Lower lobe of right lung (tissue), 2 donors: Measurements from ENCODE around the gene APBB2. TPM values are rescaled to one million over a fixed set of nuclear protein-coding genes. Genes with fewer than 3 reads are reported as not detected.

Source experiments
- ATAC-seq, 2 donors: fragments of 200-7000 bp; cut with Tn5 transposase; one replicate each; pipeline ENCODE4 v1.9.1; 2020 to 2022; ENCODE audit warnings: mild to moderate bottlenecking in 2 of 2, moderate library complexity in 2 of 2
- DNase-seq: peaks from one replicate; pipeline ENCODE4 v3.0.0-alpha.2; 2020
- H3K27ac ChIP-seq: fragments of 200-600 bp; one replicate; pipeline ENCODE4 v1.8.0; 2022
- H3K27me3 ChIP-seq: fragments of 200-600 bp; one replicate; pipeline ENCODE4 v1.8.0; 2022; ENCODE audit warnings: low read depth
- H3K36me3 ChIP-seq: fragments of 200-600 bp; one replicate; pipeline ENCODE4 v1.8.0; 2022; ENCODE audit warnings: mild to moderate bottlenecking
- H3K4me1 ChIP-seq: fragments of 200-600 bp; one replicate; pipeline ENCODE4 v1.8.0; 2022
- H3K4me3 ChIP-seq: fragments of 200-600 bp; one replicate; pipeline ENCODE4 v1.8.0; 2022; ENCODE audit warnings: mild to moderate bottlenecking
- H3K9me3 ChIP-seq: fragments of 200-600 bp; one replicate; pipeline ENCODE4 v1.8.0; 2022
- intact Hi-C: fragments of 100-400 bp; cut with DNase I; formaldehyde crosslinking; loops from one replicate; pipeline ENCODE4 v1.11.0; 2022
- total RNA-seq: library from RNA; stranded (reverse); fragmentation: NEBNext Ultra II Directional; extraction: Animal tissue kit (Norgen Biotek cat#: 25700); gene quantifications from one replicate; pipeline ENCODE4 v1.2.1, GENCODE V29; 2021
- TF ChIP-seq, protein P1 (sequence below): fragments of 200-600 bp; IDR thresholded peaks from one replicate; pipeline ENCODE4 v1.8.0; 2022; ENCODE audit warnings: antibody characterized with exemption, mild to moderate bottlenecking
- donor health status: DM: no; HTN: yes; CAD: no; lungs with severe emphysema.

Gene APBB2
- total RNA-seq, 1 donor from 2014 or later: 59.3 TPM

DNA sequence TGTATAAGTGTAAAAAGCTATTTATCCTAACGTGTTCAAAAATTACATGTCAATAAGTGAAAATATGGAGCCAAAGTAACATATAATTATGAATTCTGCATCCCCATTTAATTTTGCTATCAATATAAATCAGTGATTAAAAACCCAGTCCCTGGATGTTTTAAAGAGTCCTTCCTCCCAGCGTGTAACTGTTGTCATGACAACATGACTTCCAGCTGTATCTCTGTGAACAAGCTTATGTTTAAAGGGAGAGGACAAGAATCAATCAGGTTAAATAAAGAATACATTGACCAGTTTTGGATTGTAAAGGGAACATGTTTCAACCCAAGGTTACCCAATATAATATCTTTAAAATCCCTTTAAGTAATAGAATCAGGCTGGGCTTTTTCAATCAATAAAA is 244.8 kb downstream of the APBB2 start:
- H3K27ac ChIP-seq: no peak overlapping the region
- H3K36me3 ChIP-seq: no peaks in the 10 kb centered on the region
- ATAC-seq (no peak), DNase-seq (no peak)
- H3K27me3 ChIP-seq: no peaks in the 10 kb centered on the region
- H3K4me3 ChIP-seq: no peak overlapping the region
- intact Hi-C loops: no loop called here
- no peaks in the 10 kb centered on the region for H3K4me1 ChIP-seq
- TF ChIP-seq, protein P1, sequence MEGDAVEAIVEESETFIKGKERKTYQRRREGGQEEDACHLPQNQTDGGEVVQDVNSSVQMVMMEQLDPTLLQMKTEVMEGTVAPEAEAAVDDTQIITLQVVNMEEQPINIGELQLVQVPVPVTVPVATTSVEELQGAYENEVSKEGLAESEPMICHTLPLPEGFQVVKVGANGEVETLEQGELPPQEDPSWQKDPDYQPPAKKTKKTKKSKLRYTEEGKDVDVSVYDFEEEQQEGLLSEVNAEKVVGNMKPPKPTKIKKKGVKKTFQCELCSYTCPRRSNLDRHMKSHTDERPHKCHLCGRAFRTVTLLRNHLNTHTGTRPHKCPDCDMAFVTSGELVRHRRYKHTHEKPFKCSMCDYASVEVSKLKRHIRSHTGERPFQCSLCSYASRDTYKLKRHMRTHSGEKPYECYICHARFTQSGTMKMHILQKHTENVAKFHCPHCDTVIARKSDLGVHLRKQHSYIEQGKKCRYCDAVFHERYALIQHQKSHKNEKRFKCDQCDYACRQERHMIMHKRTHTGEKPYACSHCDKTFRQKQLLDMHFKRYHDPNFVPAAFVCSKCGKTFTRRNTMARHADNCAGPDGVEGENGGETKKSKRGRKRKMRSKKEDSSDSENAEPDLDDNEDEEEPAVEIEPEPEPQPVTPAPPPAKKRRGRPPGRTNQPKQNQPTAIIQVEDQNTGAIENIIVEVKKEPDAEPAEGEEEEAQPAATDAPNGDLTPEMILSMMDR: no peak
- no peaks in the 10 kb centered on the region for H3K9me3 ChIP-seq

DNA sequence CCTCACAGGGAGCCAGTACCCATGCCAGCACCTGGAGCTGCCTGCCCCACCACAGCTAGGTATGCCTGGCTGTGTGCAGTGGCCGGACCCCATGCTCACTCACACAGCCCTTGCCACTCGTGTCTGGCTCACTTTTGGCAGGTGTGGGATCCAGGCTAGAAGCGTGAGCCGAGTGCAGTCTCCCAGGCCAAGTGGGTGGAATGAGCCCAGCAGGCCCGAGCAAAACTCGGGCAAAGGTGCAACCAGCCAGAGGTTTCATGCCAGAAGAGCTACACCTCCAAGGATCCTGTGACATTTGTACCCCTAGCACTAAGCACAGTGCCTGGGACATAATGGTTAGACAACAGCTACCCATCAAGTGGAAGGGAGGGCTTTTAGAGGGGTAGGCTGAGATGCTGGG is 246.8 kb downstream of the APBB2 start:
- H3K27ac ChIP-seq: no peak overlapping the region
- H3K27me3 ChIP-seq: no peaks in the 10 kb centered on the region

DNA sequence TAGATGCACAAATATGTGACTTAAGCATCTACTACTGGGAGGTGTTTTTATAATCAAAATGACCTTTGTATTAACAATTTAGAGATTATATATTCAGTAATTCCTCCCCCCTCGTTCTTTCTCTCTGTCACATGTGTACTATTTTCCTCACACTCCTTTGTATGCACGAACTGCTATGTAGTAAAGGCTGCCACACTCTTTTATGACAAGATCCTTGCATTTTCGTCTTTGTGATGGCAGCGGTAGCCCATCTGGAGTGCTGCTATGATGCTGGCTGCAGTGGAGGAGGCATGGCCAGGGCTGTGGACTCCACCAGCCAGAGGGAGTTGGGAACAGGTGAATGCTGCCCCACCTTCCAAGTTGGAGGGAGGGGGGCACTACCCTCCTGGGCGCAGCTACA is 248.3 kb downstream of the APBB2 start:
- ATAC-seq (no peak), DNase-seq (no peak)
- TF ChIP-seq, protein P1: no peak
- H3K36me3 ChIP-seq: no peaks in the 10 kb centered on the region
- intact Hi-C loops: no loop called here
- H3K27ac ChIP-seq: no peak overlapping the region
- H3K27me3 ChIP-seq: no peaks in the 10 kb centered on the region
- H3K9me3 ChIP-seq: no peaks in the 10 kb centered on the region
- H3K4me3 ChIP-seq: no peak overlapping the region
- H3K4me1 ChIP-seq: peaks cover 9% of the 10 kb centered on the region

More for the DNA sequence above, 246.8 kb downstream of the APBB2 start:
- DNase-seq: no peak
- Histone ChIP-seq H3K36me3 (no peaks in the 10 kb centered on the region), H3K9me3 (no peaks in the 10 kb centered on the region), H3K4me3 (no peak overlapping the region), H3K4me1 (peaks cover 9% of the 10 kb centered on the region)
- intact Hi-C loops: no loop called here
- TF ChIP-seq, protein P1: no peak
- peak in 1 of 2 donors; percentile 12 for ATAC-seq

DNA sequence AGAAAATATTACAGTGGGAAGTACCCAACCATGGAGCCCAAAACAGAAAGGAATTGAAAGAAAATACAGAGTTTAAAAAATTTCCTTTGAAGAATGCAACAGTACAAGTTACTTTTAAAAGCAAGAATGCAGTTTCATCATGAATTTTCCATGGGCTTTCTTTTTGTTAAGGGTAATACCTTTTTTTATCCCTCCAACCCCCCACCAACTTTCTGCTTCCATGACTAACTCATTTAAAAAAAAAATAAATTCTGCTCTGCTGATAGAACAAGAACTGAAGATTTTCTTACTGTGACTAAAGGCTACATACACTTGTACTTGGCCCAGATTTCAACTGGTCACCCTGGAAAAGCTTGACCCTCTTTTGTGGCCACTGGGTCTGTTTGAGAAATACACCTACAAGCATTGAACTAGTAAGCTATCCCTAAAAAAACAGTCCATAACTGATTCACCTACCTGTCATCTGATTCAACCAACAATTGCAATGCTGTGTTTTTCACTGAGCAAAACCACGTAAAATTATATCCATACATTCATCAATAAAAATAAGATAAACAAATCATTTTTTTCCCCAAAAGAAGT is 250.4 kb downstream of the APBB2 start:
- Histone ChIP-seq H3K27ac (no peak overlapping the region), H3K27me3 (no peaks in the 10 kb centered on the region), H3K36me3 (no peaks in the 10 kb centered on the region), H3K4me1 (peaks cover 9% of the 10 kb centered on the region), H3K9me3 (no peaks in the 10 kb centered on the region), H3K4me3 (no peak overlapping the region)
- TF ChIP-seq, protein P1: no peak
- DNase-seq (no peak), ATAC-seq (no peak)
- intact Hi-C loops: no loop called here

DNA sequence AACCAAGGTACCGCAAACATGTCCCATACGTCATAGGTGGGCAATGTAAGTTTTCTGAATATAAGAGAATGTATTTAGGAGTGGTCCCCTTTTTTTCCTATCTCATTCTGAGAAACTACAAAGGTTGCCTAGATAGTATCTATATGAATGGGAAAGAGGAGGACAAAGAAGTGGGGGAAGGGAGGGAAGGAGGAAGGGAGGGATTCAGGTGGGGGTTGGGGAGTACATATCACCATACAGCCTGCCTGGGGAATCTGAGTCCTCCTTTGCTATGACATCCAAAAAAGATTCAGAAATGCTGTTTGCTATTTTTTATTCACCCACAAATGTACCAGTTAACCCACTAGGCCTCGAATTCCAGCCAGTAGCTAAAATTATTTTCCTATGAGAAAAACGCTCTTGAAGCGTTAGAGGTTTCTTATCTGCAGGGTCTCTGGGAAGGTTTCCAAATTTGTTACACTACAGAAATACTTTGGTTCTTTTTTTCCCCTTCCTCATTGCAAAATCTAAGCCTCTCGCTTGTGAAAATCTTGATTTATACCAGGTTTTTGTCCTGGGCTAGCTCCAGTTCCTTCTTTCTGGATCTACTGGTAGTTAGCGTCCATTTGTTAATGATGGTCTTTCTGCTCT is 251.7 kb downstream of the APBB2 start:
- intact Hi-C loops: no loop called here
- TF ChIP-seq, protein P1: no peak
- no peaks in the 10 kb centered on the region for H3K9me3 ChIP-seq
- DNase-seq (no peak), ATAC-seq (no peak)
- H3K4me1 ChIP-seq: peaks cover 9% of the 10 kb centered on the region
- no peak overlapping the region for H3K4me3 ChIP-seq
- H3K36me3 ChIP-seq: no peaks in the 10 kb centered on the region
- H3K27ac ChIP-seq: no peak overlapping the region
- no peaks in the 10 kb centered on the region for H3K27me3 ChIP-seq
